Right kidney (tissue), 1 donor: ENCODE measurements around the gene RAC3.
A peak's percentile ranks its signal among the peaks of the same experiment; 100 is the strongest.

Experiments used
- DNase-seq: peaks from one replicate; pipeline ENCODE4 v3.0.0-alpha.2; 2016

The RAC3 gene

DNA sequence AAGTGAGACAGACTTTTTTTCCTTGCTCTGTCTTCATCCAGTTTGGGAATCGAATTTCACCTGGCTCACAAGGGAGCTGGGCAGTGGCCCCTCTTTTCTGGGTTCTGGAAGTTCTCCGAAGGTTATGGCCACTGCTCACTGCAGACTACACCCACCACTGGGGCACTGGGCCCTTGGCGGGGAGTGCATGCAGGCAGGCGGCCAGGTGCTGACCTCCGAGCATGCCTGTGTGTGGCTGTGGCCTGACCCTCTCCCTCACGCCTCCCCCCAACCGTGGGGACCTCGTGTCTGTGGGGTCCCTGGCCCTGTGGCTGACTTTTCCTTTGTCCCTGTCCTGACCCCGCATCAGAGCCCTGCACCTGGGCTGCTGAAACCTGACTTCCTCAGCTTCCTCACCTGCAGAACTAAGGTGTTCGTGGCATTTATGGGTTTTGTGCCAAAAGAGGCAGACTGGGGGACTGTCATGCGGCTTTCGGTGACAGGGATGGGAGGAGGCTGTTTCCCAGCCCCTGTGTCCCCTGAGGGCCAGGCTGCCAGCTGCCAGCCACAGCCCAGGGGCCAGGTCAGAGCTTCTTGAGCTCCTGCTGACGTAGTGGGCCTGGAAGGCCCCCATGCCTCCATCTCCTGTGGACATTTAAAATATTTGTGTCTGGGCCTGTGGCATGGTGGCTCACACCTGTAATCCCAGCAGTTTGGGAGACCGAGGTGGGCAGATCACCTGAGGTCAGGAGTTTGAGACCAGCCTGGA, 32.6 kb upstream of the RAC3 start:
- no peak for DNase-seq

DNA sequence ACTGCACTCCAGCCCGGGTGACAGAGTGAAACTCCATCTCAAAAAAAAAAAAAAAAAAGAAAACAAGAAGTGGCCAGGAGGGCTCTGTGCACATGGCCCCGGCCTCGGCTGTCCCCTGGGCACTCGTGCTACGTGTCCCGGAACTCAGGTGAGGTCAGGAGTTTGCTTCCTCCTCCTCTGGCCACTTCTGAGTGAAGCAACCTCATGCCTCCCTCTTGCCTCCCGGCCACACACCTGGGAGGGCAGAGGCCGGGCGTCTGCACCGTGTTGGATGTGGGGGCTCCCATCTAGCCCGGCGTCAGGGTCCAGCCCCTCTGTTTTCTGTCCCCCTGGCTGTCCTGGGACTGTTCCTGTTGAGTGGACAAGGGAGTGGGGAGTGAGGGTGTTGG, 31.9 kb upstream of the RAC3 start:
- DNase-seq: no peak

DNA sequence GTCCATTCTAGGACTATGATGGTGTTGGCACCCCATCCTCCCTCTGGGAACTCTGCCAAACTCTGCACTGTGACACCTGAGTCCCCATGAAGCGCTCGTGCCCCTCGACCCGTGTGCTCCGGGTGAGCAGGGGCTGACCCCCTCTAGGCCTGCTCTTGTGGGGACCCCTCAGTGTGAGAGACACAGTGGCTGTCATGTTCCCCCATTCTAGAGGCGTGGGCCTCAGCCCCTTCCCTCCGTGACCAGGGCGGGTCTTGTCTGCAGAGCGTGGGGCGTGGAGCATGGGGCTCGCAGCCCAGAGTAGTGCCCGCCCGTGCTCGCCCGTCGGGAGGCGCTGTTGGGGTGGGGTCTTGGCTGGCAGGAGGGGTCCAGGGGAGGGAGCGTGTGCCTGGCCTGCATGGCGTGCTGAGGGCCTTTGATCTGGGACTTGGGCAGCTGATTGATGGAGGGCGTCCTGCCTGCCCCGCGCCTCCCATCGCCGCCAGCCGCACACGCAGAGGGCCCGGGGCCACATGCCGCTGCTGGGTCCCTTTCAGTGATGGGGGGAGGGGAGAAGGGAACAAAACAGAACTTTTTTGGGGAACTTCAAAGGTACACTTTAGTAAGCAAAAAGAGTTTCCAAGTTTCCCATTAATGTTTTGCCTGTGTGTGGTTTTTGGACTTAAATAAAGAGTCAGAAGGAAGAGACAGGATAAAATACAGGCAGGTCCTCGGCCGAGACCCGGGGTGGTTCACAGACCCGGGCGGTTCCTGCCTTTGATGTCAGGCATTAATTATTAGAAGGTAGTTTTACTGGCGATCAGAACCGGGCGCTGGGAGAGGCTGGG, 31.3 kb upstream of the RAC3 start:
- peak; percentile 70 for DNase-seq

DNA sequence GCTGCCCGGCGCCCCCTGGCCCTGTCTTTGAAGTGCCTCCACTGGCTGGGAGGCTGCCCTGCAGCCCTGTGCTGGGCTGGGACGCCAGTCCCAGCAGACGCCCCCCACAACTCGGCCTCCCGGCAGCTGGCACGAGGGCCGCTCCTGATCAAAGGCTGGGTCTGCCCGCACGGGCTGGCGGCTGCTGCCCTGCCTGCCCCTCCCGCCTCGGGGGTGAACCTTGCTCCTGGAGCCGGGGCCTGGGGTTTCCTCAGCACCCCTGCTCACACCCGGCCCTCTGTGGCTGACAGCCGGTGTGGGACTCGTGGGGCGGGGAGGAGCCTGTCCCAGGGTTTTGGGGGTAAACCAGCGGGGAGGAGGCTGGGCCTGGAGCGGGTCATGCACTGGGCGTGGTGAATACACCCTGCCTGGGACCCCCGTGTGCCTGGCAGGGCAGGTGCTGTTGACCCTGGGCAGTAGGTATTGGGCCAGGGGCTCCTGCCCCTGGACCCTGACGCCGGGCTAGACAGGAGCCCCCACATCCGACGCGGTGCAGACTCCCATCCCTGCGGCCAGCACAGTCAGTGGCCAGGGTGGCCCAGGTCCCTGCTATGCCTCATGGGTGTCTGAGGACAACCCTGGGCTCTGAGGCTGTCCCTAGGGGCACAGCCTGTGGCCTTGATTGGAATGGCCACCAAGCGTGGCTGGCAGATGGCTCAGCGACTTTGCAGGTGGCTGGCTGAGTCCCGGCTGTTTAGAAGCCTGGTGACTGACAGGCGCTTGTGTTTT, 30.5 kb upstream of the RAC3 start:
- DNase-seq: peak; percentile 67

DNA sequence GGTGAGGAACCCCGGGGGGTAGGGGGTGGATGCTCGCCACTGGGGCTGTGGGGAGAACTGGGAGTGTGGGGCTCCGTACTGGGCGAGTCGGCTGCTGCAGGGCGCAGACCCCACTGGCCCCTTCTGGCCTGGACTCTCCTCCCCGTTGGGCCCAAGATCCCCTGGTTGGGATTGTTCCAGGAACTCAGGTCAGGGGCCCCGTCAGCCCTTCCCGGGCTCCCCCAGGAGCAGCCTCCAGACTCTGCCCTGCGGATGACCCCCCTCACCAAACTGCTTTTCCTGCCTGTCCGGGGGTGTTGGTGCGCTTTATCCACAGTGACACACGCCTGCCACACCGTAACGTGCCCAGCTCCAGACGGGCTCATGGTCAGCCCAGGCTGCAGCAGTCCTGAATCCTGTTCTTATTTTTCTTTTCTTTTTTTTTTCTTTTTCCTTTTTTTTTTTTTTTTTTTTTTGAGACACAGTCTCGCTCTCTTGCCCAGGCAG, 29.9 kb upstream of the RAC3 start:
- DNase-seq: peak; percentile 27

DNA sequence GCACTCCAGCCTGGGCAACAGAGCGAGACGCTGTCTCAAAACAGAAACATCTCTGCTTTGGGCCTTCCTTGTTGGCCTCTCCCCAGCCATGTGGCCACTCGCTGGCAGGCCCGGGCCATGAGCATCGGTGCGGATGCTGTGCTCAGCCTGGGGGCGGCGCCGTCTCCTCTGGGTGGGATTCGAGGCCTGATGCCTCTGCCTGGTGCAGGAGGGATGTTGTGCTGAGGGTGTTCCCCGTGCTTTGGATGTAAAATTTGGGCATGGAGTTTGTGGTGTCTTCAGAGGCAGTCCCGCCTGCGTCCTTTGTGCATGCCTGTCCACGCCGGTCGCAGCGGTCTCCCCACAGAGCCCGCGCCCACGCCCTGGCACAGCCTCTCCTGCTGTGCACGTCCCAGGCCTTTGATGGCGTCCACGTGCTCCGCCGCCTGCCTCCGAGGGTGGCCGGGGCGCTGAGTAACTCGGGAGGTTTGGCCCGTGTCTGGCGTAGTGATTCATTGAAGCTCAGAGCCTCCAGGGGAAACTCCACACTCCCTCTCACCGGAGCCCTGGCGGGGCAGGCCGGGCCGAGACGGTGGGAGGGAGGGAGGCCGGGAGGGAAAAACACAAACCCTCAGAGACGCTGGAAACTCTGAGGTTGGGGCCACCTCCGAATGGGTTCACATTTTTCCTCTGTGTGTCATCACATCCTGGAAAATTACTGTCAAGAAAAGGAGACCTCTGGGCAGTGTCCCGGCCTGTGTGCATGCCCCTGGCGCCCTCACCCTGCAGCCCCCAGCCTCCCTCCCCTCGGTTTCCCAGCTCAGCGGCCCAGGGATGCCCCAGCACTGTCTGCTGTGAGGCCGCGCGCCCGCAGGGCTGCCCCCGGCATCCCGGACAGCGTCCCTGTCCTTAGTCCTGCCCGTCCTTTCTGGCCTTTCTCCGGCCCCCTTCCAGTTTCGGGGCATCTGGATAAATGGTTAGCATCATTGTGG, 27.8 kb upstream of the RAC3 start:
- peak; percentile 45 for DNase-seq

DNA sequence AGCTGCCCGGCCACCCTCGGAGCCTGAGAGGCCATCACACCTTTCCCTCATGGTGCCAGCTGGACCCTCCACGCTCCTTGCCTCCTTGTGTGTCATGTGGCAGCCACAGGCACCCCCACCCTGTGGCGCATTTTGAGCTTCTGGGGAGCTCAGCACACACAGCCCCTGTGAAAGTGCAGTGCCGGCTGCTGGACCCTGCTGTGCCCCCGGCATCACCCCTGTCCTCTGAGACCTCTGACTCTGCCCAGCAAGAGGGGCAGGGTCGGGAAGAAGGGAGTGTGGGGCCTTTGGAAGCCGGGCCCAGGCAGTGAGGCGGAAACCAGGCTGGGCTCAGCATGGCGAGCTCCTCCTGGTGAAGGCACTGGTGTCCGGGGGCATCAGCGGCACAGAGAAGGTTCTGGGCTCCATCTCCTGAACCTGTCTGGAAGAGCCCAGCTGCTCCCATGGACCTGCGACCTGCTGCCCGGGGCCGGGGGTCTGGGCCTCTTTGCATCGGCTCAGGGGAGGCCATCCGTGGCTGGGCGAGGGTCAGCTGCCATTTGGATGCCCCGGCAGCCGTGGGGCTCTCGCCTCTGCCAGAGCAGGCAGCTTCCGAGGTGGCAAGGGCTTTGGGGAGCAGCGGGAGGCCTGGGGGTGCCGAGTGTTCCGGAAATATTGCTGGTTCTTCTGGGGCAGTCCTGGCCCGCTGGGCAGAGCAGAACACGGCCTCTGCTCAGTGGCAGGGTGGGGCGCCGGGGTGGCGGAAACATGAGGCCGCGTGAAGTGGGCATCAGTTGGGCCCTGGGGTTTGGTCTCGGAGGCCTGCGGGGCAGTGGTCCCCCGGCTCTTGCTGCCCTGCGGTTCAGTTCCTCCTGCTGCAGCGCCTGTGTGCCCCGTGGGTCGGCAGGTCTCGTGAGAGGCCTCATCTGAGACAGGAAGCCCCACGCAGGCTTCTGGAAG, 26.7 kb upstream of the RAC3 start:
- DNase-seq: peak; percentile 4

DNA sequence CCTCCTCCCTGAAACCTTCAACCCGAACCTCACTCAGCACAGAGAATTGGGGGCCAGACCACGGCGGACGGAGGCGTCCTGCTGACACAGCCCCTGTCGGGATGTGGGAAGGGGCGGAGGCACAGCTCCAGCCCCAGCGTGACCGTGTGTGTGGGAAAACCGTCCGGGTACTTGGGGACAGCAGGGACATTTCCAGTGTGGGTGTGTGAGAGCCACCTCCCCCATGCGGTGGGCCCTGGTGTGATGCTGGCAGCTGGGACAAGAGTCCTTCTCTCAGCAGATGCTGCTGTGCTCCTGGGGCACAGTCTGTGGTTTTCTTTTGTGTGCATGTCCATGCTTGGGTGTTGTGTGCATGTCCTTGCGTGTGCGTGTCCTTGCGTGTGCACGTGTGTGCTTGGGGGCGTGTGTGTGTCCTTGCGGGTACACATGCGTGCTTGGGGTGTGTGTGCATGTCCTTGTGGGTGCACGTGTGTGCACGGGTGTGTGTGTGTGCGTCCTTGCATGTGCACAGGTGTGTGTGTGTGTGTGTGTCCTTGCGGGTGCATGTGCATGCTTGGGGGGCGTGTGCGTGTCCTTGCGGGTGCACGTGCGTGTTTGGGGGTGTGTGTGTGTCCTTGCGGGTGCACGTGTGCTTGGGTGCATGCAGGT, 25.7 kb upstream of the RAC3 start:
- DNase-seq: no peak

DNA sequence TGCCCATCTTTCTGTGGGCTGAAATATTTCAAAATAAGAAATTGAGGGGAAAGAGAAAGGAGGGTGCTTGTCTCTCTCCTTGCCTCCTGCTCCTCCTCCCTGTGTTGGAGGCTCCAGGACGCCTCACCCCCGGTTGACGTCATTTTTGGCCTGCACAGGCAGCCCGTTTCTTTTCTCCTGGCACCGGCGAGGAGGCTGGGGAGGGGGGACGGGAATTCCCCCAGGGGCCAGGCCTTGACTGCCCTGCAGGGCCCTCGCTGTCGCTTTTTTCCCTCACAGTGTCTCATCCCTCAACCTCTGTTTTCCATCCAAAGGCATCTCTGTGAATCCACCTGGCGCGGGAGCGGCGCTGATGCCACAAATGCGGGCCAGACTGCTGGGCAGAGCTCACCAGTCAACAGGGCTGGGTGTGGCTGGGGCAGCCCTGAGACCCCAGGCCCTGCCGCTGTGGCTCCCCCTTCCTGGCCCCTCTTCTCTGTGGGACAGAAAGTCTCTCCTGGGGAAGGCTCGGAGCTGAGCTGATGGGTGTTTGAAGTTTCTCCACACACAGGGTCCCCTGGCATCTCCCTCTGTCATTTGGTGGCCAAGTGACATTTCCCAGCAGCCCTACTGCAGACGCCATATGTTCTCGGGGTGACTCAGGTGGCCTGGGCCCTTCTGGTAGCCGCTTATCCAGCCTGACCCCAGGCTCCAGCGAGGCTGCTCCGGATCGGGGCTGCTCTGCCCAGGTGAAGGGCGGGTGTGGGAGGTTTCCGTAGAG, 24.8 kb upstream of the RAC3 start:
- peak; percentile 5 for DNase-seq

DNA sequence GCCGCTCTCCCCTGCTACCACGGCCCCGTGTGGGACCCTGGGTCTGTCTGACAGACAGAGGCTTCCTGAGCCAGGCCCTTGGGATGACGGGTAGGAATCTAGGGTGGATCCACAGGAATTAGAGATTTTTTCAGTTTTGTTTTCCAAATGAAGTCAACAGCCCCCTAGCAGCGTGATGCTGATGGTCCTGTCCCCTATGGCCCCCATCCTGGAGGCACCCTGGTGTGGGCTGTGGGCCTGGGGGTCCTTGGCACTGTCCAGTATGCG, 24.3 kb upstream of the RAC3 start:
- peak; percentile 4 for DNase-seq

DNA sequence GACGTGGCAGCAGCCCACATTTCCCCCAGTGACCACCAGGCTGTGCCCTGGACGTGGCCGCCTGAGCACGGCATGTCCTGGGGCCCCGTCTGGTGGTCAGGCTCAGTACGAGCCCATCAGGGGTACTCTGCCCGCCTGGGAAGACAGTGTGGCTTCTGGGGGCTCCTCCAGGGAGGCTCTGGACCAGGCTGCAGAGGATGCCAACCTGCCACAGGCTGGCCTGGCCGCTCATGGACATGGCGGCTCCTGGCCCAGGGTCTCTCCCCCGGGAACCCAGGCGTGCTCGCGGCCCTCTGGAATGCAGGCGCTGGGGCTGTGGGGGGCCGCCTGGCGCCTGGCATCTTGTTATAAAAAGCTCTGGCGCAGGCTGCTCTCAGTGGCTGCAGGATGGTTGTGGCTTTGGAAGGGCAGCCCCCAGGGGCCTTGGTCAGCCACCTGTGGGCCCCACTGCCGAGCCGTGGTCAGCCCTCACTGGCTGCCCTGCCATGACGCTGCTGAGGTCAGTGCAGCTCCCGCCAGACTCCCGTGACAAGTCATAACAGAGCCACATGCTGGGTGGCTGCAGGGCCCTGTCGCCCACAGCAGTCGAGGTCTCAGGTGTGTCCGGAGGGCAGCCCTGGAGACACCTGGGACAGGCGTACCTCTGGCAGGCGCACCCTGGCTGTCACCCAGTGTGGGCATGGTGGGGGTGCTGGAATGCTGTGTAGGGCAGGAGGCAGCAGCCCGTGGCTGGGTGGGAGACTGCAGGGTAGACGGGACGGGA, 23.8 kb upstream of the RAC3 start:
- peak; percentile 12 for DNase-seq

DNA sequence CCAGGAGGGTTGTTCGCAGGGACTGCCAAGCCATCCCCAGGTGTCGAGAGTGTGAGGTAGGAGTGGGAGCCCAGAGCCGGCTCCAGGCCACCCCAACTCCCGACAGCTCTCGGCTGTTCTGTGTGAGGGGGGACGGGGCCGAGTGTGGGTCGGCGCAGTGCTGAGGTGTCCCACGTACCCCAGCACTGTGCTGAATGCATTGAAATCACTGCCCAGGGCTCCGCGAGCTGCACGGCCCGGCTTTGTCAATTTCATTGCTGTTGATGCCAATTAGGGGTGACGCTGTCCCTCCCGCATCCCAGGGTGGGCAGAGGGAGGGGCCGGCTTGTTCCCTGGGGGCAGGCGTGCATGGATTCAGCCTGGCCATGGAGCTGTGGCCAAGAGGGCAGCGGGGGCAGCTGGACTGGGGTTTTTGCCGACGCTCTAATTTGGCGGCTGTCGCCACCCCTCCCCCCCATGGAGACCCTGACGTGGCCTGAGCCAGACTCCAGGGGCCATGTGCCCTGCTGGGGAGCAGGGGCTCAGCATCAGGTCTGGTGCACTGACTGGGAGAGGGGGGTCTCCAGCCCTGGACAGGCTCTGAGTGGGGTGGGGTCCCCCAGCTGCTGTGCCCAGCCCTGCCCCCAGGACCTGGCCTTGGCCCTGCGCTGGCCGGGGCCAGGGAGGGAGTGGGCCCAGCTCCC, 23.1 kb upstream of the RAC3 start:
- DNase-seq: peak; percentile 2

DNA sequence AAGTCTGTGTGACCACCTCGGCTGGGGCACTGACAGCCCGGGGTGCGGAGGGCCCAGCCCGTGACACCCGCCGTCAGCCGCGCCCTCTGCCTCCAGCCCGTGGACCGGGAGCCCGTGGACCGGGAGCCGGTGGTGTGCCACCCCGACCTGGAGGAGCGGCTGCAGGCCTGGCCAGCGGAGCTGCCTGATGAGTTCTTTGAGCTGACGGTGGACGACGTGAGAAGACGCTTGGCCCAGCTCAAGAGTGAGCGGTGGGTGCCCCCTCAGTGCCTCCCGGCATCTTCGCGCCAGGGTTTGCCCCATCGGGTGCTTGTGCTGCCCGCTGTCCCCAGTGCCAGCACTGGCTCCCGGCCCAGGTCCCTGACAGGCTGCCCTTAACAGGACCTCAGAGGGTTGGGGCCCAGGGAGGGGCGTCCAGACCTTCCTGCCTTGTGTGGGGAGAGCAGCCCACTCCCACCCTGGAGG, 22.5 kb upstream of the RAC3 start:
- DNase-seq: no peak

DNA sequence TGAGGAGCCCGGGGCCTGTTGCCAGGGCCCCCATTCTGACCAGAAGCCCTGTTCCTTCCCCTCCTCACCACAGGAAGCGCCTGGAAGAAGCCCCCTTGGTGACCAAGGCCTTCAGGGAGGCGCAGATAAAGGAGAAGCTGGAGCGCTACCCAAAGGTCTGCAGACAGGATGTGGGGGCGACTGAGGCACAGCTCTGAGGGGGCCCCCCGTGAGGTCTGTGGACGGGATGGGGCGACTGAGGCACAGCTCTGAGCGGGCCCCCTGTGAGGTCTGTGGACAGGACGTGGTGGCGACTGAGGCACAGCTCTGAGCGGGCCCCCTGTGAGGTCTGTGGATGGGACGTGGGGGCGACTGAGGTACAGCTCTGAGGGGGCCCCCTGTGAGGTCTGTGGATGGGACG, 22.1 kb upstream of the RAC3 start:
- no peak for DNase-seq

DNA sequence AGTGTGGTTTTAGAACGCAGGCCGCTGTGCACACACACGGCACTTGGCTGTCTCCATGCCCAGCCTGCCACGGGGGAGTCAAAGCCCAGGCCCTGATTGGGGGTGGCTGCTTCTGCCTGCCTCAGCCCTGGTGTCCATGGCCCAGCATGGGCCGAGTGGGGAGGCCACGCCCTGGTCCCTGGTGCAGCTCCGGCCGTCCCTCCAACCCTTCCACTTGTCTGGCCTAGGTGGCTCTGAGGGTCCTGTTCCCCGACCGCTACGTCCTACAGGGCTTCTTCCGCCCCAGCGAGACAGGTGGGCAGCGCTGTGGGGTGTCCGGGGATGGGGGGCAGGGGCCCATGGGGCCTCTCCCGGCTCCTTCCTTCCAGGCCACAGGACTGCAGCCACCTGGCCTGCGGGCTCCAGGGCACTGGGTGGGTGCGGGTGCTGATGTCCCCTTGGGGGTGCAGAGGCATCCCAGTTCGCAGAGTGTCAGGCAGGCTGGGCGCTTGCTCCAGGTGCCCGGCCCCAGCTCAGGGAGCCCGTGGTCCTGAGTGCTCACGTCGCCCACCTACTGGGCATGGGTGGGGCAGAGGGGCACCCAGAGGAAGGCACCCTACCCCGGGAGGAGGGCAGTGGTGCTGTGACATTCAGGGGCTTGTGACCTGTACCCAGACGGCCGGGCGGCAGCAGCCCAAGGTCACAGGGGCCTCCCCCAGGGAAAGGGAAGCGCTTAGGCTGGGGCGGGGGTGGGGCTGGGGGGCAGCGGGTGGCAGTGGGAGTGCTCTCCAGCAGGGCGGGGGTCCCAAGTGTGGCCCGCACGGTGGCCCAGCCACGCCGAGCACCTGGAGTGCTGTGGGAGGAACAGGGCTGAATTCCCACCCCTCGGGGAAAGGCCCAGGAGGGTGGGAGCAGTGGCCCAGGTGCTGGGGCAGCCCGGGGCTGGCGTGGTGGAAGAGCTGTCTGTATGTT, 20.6 kb upstream of the RAC3 start:
- DNase-seq: no peak

DNA sequence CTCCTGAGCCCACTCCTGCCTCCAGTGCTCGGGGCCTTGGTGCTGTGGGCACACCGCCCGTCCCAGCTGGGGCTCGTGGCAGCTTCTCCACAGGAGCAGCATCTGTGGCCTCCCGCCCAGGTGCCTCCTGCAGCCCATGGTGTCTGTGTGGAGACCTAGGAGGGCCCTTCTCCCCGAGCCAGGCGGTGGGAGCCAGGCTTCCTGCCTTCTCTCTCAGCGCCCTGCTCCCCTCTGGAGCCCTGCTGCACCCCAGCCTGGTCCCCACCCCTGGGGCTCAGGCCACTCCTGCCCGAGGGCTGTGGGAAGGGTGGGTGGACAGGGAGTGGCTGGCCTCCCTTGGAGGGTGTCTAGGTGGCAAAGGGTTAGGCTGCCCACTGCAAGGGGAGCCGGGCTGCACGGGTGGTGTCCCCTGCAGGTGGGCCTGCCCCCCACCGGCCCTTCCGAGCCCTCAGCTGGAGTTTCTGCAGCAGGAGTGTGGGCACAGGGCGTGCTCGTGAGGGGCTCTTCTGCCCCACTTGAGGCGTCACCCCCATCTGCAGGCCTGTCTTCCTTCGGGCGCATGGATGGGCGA, 19.8 kb upstream of the RAC3 start:
- DNase-seq: no peak
